Measurements from ENCODE around the gene TCP11L2. TPM values are rescaled to one million over a fixed set of nuclear protein-coding genes. Genes with fewer than 3 reads are reported as not detected.

Gene TCP11L2
- total and polyA plus RNA-seq, 9 donors, result 8.5 to 41.7 (median 21.2) TPM

DNA sequence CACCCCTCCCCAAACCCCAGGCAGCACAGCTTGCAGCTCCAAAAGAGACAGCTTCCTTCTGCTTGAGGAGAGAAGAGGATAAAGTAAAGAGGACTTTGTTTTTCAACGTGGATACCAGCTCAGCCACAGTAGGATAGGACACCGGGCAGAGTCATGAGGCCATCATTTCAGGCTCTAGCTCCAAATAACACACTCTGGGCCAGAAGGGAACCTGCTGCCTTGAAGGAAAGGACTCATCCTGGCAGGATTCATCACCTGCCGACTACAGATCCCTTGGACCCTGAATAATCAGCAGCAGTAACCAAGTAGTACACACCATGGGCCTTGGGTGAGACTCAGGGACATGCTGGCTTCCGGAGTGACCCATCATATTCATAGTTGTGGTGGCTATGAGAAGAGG, 44.3 kb upstream of the TCP11L2 start:
- no peaks in the 10 kb centered on the region for H3K27me3 ChIP-seq
- no peak overlapping the region for H3K27ac ChIP-seq
- intact Hi-C loops (cut with DNase I), result no loop called here
- H3K4me3 ChIP-seq, result no peak overlapping the region
- 77 to 90% (median 88%) methylated on average over 4 of the region's 4 CpGs for WGBS, 3 donors
- TF ChIP-seq, protein P1, sequence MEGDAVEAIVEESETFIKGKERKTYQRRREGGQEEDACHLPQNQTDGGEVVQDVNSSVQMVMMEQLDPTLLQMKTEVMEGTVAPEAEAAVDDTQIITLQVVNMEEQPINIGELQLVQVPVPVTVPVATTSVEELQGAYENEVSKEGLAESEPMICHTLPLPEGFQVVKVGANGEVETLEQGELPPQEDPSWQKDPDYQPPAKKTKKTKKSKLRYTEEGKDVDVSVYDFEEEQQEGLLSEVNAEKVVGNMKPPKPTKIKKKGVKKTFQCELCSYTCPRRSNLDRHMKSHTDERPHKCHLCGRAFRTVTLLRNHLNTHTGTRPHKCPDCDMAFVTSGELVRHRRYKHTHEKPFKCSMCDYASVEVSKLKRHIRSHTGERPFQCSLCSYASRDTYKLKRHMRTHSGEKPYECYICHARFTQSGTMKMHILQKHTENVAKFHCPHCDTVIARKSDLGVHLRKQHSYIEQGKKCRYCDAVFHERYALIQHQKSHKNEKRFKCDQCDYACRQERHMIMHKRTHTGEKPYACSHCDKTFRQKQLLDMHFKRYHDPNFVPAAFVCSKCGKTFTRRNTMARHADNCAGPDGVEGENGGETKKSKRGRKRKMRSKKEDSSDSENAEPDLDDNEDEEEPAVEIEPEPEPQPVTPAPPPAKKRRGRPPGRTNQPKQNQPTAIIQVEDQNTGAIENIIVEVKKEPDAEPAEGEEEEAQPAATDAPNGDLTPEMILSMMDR (IDR thresholded peaks at IDR 0.05), result no peak
- TF ChIP-seq POLR2A (IDR thresholded peaks at IDR 0.05) (no peak), EP300 (IDR thresholded peaks at IDR 0.05) (no peak)
- no peaks in the 10 kb centered on the region for H3K36me3 ChIP-seq
- H3K9me3 ChIP-seq, result no peaks in the 10 kb centered on the region
- no peak for DNase-seq
- H3K4me1 ChIP-seq (ENCODE audit: insufficient read depth), result no peaks in the 10 kb centered on the region

DNA sequence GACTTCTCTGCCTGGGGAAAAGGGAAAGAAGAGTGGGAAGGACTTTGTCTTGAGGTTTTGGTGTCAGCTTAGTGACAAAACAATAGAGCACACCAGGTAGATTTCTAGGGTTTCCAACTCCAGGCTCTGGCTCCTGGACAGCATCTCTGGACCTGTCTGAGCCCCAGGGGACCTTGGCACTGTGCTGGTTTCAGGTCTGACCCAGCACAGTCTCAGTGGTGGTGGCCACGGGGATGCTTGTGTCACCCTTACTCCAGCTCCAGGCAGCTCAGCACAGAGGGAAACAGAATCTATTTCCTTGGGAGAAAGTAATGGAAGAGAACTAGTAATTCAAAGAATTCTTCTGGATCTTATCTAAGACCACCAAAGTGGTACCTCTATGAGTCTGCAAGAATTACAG, 43.6 kb upstream of the TCP11L2 start:
- intact Hi-C loops (cut with DNase I), result no loop called here
- H3K36me3 ChIP-seq, result no peaks in the 10 kb centered on the region
- no peak overlapping the region for H3K27ac ChIP-seq
- H3K4me3 ChIP-seq, result no peak overlapping the region
- no peaks in the 10 kb centered on the region for H3K27me3 ChIP-seq
- TF ChIP-seq POLR2A (IDR thresholded peaks at IDR 0.05) (no peak), EP300 (IDR thresholded peaks at IDR 0.05) (no peak)
- TF ChIP-seq, protein P1 (IDR thresholded peaks at IDR 0.05), result no peak
- WGBS, 3 donors, result 78 to 94% (median 89%) methylated on average over 1 of the region's 1 CpG
- no peaks in the 10 kb centered on the region for H3K4me1 ChIP-seq (ENCODE audit: insufficient read depth)
- no peak for DNase-seq
- H3K9me3 ChIP-seq, result no peaks in the 10 kb centered on the region

DNA sequence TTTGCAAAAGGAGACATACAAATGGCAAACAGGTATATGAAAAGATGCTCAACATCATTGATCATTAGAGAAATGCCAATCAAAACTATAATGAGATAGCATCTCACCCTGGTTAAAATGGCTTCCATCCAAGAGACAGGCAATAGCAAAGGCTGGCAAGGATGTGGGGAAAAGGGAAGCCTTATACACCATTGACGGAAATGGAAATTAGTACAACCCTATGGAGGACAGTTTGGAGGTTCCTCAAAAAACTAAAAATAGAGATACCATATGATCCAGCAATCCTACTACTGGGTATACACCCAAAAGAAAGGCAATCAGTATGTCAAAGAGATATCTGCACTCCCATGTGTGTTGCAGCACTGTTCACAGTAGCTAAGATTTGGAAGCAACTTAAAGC, 37.4 kb upstream of the TCP11L2 start:
- Histone ChIP-seq H3K9me3 (no peaks in the 10 kb centered on the region), H3K4me3 (no peak overlapping the region), H3K36me3 (no peaks in the 10 kb centered on the region), H3K4me1 (ENCODE audit: insufficient read depth) (no peaks in the 10 kb centered on the region), H3K27me3 (no peaks in the 10 kb centered on the region), H3K27ac (no peak overlapping the region)
- whole genome bisulfite sequencing, 3 donors, result 91 to 100% (median 95%) methylated on average over 1 of the region's 1 CpG
- no peak for DNase-seq
- intact Hi-C loops (cut with DNase I), result no loop called here
- TF ChIP-seq, protein P1 (IDR thresholded peaks at IDR 0.05), result no peak
- TF ChIP-seq EP300 (IDR thresholded peaks at IDR 0.05), result no peak
- TF ChIP-seq POLR2A (IDR thresholded peaks at IDR 0.05), result no peak

DNA sequence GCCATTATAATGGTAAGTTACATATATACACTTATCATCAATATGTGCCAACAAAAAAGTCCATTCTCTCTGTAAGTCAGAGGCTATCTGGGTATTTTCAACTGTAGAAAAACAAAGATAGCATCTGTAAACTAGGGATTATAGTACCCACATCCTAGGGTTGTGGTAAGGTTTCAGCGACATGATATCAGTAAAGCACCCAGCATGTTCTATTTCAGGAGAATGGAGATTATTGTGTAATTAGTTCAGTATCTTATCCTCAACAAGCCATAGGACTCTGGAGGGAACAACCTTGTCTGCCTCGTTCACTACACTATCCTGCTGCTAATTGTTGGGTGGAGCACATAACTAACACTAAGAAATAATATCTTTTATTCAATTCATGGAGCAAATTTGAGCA, 35.0 kb upstream of the TCP11L2 start:
- H3K4me3 ChIP-seq, result no peak overlapping the region
- no peaks in the 10 kb centered on the region for H3K9me3 ChIP-seq
- no peaks in the 10 kb centered on the region for H3K27me3 ChIP-seq
- DNase-seq, result no peak
- no peak for TF ChIP-seq EP300 (IDR thresholded peaks at IDR 0.05)
- no peak for TF ChIP-seq POLR2A (IDR thresholded peaks at IDR 0.05)
- TF ChIP-seq, protein P1 (IDR thresholded peaks at IDR 0.05), result no peak
- WGBS, 3 donors, result 70 to 86% (median 74%) methylated on average over 2 of the region's 2 CpGs
- H3K27ac ChIP-seq, result no peak overlapping the region
- H3K4me1 ChIP-seq (ENCODE audit: insufficient read depth), result no peaks in the 10 kb centered on the region
- intact Hi-C loops (cut with DNase I), result no loop called here
- H3K36me3 ChIP-seq, result no peaks in the 10 kb centered on the region

Measured in ovary (tissue), 9 donors.